HG03432 (cell line): ENCODE measurements around the gene PRICKLE2.
A peak's percentile ranks its signal among the peaks of the same experiment; 100 is the strongest.

Experiments used
- ATAC-seq: cut with Tn5 transposase; IDR thresholded peaks from one replicate; pipeline ENCODE4 v1.9.1; 2021; ENCODE audit warnings: mild to moderate bottlenecking, moderate library complexity; ENCODE audit not compliant: unreplicated experiment

PRICKLE2 gene

DNA sequence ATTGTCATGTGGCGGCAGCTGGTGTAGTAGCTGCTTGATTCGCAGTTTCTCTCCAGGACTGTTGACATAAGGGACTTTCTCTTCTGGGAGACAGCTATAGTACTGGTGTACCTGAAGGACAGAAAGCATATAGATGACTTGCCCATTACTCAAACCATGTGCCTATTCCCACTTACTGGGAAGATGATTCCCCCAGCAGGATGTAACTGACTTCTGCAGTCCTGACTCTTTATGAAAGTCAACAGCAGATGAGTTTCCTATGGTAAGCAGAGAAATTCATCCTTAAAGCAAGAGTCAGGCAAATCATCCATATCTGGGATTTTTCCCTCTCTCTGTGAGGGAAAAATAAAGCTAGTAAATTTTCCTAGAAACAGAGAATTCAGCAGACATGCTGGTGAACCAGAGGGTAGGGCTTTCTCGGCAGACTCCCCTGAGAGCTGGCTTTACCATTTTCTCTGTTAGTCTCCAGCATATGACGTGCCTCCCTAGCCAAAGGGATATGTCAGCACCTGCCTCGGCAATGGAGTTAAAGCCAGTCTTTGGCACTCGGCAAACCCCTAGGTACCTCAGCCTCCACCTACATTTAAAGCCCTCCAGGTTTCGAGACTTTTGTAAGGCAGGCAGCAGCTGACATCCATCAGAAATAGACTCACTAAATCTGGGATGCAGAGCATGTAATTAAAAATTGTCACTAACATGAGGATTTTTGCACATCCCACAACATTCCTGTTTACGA is 62.1 kb downstream of the PRICKLE2 start:
- peak; percentile 48 for ATAC-seq

- no peak for ATAC-seq
Measured at GRCh38 chr3:64161481-64161952, 63.7 kb downstream of the PRICKLE2 start.

- no peak for ATAC-seq
Measured at GRCh38 chr3:64160000-64160695, 65.1 kb downstream of the PRICKLE2 start.

- ATAC-seq = no peak
Measured at GRCh38 chr3:64158334-64158733, 66.9 kb downstream of the PRICKLE2 start.

DNA sequence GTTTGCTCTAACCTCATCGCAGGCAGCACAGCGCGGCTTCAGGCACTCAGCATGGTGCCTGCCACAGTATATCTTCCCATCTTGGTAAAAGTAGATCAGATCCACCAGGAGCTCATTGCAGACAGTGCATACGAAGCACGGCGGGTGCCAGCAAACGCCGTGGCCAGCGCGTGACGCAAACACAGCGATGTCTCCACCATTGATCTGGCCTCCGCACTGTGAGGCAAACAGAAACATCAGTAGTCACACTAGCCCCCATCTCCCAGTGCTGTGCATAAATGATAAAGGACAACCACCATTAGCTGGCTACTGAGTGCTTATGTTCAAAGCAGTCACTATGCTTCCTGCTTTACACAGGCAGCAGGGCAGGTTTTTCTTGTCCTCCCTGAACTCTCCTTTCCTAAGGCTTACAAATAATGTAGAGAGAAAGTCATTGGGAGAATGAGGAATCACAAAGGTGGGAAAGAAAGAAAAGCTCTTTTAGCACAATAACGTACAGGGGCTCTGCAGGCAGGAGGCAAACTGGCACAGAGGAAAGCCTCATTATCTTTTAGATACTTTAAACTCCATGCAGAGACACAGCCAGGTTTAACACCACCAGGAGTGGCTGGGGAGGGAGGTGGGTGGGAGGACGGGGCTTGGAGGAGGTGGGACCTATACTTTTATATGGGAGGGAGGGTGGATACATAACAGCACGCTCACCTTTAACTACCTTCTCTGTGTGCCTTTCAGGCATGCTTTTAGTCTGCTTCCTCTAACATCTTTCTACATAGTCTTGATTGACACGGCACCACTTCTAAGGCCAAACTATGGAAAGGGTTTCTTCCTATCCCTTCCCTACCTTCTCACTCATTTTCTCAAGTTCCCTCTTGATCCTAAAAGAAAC is 67.9 kb downstream of the PRICKLE2 start:
- ATAC-seq = no peak

GRCh38 chr3:64155328-64155727 is 69.9 kb downstream of the PRICKLE2 start:
- no peak for ATAC-seq

GRCh38 chr3:64152676-64153466 is 72.4 kb downstream of the PRICKLE2 start:
- no peak for ATAC-seq

DNA sequence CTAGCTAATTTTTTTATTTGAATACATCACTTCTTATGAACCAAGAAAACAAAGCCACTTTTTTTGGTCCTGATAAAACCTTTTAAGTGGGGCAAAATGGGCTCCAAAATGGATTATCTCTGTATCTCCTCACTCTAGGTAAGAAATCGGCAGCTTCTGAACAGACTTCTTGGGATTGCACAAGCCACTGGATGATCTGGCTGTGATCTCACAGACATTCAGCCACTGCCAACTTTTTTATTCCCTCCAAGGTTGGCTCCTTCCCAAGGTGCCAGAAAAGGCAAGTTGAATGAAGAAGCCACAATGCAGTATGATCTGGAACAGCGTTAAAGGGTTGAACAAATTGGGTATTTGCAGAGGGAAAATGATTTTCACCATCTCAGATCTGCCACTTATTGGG is 73.2 kb downstream of the PRICKLE2 start:
- ATAC-seq = no peak

GRCh38 chr3:64151342-64151871 is 73.9 kb downstream of the PRICKLE2 start:
- ATAC-seq = no peak

- ATAC-seq = no peak
Measured at GRCh38 chr3:64150623-64151207, 74.6 kb downstream of the PRICKLE2 start.

- no peak for ATAC-seq
Measured at GRCh38 chr3:64149886-64150285, 75.4 kb downstream of the PRICKLE2 start.

GRCh38 chr3:64148955-64149653 is 76.2 kb downstream of the PRICKLE2 start:
- ATAC-seq = no peak

DNA sequence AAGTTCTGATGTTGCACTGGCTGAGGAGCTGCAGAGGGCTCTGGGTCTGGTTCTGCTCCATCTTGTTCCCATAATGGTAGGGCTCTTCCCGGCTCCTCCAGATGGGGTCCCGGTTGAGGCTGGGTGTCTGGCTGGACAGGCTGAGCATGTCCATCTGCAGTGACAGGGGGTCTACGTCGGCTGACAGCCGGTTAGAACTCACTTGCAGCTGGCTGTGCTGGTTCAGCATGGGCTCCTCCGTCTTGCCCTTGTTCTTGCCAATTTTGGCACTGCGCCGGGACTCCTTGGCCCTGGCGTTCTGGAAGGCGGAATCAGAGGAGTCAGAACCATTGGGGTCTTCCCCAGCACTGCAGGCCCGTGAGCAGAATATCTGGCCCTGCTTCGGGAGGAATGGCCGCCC is 78.1 kb downstream of the PRICKLE2 start:
- ATAC-seq = no peak

DNA sequence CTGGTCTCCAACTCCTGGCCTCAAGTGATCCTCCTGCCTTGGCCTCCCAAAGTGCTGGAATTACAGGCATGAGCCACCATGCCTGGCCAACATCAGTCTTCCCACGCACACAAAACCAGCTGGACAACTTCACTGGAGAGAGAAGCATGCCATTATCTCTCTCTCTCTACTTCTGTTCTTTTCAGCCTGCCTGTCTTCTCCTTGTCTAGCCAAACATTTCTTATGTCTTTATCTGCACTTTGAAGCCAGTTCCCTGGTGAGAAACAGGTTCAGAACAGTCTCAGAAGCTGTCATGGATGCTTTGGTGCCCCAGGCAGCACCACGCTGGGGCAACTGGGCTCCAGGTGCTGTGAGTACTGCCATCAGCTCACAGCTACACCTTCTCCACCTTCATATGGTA is 79.8 kb downstream of the PRICKLE2 start:
- no peak for ATAC-seq

DNA sequence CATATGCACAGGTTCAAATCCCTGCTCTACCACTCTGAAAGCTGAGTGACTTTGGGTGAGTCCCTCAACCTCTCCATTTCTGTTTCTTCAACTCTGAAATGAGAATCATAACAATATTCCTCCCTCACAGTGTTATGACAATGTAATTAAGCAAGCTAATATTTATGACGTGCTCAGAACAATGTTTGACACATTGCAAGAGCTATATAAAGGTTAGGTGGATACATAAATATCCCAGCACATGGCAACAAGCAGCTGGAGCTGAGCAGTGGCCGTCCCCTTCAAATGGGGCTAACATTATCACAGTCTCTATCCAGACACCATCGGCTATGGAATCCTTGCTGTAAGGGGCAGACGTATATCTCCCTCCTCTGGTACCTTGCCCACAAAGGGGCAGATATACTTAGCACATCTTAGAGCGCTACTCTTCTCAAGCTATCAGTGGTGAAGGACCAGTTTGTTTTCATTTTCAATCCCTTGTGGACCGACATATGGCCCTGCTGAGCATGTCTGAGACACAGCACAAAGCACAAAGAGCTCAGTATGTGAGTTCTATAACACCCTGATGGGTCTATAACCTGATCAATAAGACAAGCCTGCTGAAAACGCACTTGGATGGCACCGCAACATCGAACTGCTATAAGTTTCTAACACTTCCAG is 80.9 kb downstream of the PRICKLE2 start:
- no peak for ATAC-seq

DNA sequence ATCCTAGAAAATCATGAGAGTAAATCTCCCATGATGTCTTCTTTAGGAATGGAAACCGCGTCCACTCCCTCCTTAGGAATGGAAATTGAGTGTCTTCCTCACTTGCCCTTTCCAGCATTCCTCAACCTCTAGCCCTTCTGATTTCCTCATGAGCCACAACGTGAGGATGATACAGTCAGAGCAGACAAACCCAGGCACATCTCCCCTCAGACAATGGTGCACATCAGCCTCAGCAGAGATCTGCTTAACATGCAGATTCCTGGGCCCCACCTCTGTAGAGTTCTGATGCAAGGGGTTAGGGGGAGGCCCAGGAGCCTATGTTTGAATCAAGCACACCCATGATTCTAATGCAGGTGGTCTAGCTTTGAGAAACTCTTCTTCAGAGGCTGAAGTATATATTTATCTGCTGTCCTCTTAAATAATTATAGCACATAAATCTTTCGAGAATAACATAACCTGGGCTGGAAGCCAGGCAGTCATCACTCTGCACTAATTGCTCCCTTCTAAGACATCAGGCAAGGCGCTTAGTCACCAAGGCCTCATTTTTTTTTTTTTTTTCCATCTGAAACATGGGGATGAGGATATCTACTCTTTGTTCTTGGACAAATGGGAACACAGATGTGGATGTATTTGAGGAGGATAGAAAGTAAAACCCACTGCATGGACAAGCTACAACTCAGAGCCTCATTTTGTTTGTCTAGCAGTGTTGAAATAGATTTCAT is 81.7 kb downstream of the PRICKLE2 start:
- ATAC-seq = no peak

DNA sequence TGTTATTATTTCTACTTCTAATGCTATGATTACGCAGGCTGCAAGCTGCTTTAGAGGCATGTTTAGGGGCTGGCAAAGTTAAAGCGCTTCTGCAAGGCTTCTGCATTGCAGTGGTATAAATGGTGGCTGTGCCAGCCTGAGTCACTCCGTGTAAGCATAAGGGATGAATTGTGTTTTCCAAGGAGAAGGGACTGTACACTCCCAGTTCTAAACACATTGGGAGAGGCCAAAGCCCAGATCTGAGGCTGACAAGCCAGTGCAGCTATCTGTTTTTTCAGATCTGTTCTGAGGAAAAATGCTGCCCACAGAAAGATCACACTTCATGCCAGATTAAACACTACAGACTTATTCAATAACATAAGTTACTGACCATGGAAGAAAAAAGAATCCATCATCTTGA is 83.8 kb downstream of the PRICKLE2 start:
- ATAC-seq = no peak

DNA sequence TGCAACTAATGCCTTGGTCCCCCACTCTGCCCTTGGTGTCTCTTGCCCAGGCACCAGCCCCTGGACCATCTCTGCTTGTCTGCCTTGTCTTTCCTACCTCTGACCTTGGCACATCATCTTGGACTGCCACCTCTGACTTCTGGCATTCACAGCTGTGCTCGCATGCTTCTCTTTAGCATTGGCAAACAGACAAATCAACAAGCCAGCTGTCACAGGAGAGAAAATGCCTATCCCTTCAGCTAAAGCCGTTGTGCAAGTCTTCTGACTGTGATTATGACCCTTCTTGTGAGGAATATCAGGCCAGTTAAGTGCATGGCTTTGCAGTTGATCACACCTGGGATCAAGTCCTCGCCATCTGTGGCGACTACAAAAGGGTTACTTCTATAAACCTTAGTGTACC is 84.6 kb downstream of the PRICKLE2 start:
- ATAC-seq = no peak
